Lower leg skin (tissue), 4 donors: Measurements from ENCODE around the gene RXRA. TPM values are rescaled to one million over a fixed set of nuclear protein-coding genes. Genes with fewer than 3 reads are reported as not detected.

ENCODE experiments used
- DNase-seq, 2 donors: peaks; one replicate each; pipeline ENCODE4 v3.0.0-alpha.2; 2019; ENCODE audit warnings: low spot score in 2 of 2
- H3K4me3 ChIP-seq: fragments of 200-600 bp; sonication (generic); 2 replicates; pipeline ENCODE4 v1.5.1; 2017; ENCODE audit warnings: mild to moderate bottlenecking, low read depth; ENCODE audit not compliant: poor library complexity, severe bottlenecking
- POLR2A ChIP-seq, 2 donors: fragments of 450-650 bp; IDR thresholded peaks; one replicate each; pipeline ENCODE4 v1.6.1; 2016 to 2017; ENCODE audit warnings: antibody characterized with exemption in 2 of 2, mild to moderate bottlenecking in 1 of 2, moderate library complexity in 1 of 2
- WGBS, 2 donors: methylation state at CpG; one replicate each; pipeline ENCODE4 v1.1.5; 2018; 5-methylcytosine and 5-hydroxymethylcytosine counted together
- intact Hi-C: fragments of 100-400 bp; cut with DNase I; formaldehyde crosslinking; loops from one replicate; pipeline ENCODE4 v1.15.0; 2023; ENCODE audit warnings: low total_unique reads
- microRNA-seq, 2 donors: library from miRNA; unstranded; fragments of <30 nt; microRNA quantifications; one replicate each; pipeline ENCODE4, GENCODE V29; 2016; ENCODE audit warnings: borderline replicate concordance in 2 of 2, borderline number of aligned reads in 1 of 2
- total RNA-seq, 4 donors: library from RNA; depleted of rRNA; stranded (reverse); fragments of >200 nt; gene quantifications; one replicate each; pipeline ENCODE4 v1.1.0, GENCODE V29; 2016
- TF ChIP-seq, protein P1 (sequence below), 3 donors: fragments of 450-650 bp; IDR thresholded peaks; one replicate each; pipeline ENCODE4 v1.5.1; 2016; ENCODE audit warnings: antibody characterized with exemption in 3 of 3, mild to moderate bottlenecking in 3 of 3, moderate library complexity in 2 of 3

Gene RXRA
- total RNA-seq, 4 donors from 2014 or later = 143 to 242 (median 166) TPM

DNA sequence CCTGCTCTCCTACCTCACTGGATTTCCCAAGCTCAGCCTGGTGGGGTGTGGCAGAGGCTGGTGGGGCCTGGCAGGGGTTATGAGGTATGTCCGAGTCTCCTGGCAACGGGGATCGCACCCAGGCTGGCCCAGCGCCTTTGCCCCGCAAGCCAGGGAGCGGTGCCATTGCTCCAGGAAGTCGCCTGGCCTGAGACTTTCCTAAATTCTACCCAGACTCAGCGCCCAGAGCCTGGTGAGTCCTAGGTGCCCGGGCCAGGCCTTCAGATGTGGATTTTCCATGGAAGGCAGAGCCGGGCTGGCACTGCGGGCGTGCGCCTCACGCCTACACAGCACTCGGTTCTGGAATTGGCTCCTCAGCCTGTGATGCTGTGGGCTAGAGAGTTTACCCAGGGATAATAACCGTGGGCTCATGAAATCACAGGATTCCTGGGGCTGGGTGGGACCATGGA lies 159.9 kb downstream of the RXRA start:
- peak in 1 of 2 donors; percentile 57 for DNase-seq
- no peak for TF ChIP-seq POLR2A (IDR thresholded peaks at IDR 0.05)
- TF ChIP-seq, protein P1, sequence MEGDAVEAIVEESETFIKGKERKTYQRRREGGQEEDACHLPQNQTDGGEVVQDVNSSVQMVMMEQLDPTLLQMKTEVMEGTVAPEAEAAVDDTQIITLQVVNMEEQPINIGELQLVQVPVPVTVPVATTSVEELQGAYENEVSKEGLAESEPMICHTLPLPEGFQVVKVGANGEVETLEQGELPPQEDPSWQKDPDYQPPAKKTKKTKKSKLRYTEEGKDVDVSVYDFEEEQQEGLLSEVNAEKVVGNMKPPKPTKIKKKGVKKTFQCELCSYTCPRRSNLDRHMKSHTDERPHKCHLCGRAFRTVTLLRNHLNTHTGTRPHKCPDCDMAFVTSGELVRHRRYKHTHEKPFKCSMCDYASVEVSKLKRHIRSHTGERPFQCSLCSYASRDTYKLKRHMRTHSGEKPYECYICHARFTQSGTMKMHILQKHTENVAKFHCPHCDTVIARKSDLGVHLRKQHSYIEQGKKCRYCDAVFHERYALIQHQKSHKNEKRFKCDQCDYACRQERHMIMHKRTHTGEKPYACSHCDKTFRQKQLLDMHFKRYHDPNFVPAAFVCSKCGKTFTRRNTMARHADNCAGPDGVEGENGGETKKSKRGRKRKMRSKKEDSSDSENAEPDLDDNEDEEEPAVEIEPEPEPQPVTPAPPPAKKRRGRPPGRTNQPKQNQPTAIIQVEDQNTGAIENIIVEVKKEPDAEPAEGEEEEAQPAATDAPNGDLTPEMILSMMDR (IDR thresholded peaks at IDR 0.05) = no peak
- H3K4me3 ChIP-seq = no peak overlapping the region
- WGBS, 2 donors = 69 to 71% methylated on average over 13 to 16 of the region's 16 CpGs
- intact Hi-C loops = no loop called here

DNA sequence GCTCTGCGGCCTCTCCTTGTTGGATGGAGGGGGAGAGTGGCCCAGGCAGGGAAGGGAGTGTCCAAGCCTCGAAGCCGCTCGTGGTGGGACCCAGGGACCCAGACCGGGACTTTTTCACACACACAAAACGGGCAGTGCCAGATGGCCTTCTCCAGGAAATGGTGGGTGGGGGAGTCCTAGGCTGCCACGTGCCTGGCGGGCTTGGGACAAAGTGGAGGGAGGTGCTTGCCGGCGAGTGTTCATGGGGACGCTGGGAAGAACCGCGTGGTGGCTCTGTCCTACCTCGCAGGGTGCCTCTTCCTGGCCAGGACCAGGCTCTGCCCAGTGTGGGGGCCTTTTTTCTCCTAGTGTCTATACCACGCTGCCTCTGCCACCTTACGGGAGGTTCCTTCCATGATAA lies 160.3 kb downstream of the RXRA start:
- TF ChIP-seq, protein P1 (IDR thresholded peaks at IDR 0.05) = no peak
- TF ChIP-seq POLR2A (IDR thresholded peaks at IDR 0.05) = no peak
- peak in 1 of 2 donors; percentile 74 for DNase-seq
- WGBS, 2 donors = 78 to 82% methylated on average over 15 to 16 of the region's 16 CpGs
- H3K4me3 ChIP-seq = no peak overlapping the region
- intact Hi-C loops = no loop called here

Small RNA genes within 50 kb of the gene (microRNA-seq; reads per million reads assigned to microRNA genes)
- gene MIR4669 = 0 reads per million in 2 donors

Other genes starting within 250 kb of the RXRA start
- 10 to 100 TPM; 16.1 to 23.8 (median 19.6) TPM for gene WDR5, start 190.4 kb upstream of the RXRA start, total RNA-seq
- gene RNU6ATAC, start 161.9 kb upstream of the RXRA start, total RNA-seq = not detected